ENCODE results near the gene R3HDM1. TPM values are rescaled to one million over a fixed set of nuclear protein-coding genes. Genes with fewer than 3 reads are reported as not detected.

The R3HDM1 gene
- total and polyA plus RNA-seq, 2 of the 4 experiments (the other 2 are of a cell fraction): 5.9 to 38.1 TPM

DNA sequence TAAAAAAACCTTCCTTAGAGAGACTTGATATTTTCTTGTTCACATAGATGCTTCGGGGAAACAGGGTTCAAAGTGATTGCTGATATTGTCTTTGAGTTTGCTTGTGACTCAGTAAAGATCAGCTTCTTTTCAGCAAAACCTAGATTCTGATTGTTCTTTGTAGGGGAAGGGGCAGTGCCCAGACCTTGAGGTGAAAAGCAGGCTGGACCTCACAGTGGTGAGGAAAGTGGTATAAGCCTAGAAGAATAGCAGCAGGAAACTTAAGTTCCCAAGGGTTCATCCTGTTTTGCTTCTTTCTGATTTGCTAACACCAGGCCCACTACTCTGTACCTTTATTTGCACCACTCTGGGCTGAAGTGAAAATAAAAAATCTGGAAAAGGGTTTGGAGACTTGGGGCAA is 231.2 kb downstream of the R3HDM1 start:
- H4K20me1 ChIP-seq (ENCODE audit: insufficient read depth, low read length): no peaks in the 10 kb centered on the region; the same call in 1 of the 2 replicates
- H3K79me1 ChIP-seq (ENCODE audit: low read depth in 1 of 2, low read length in 2 of 2): peaks cover 21% of the 10 kb centered on the region in 2 experiments
- no peak overlapping the region for H3K4ac ChIP-seq (ENCODE audit: low read depth, low read length)
- no peak overlapping the region for H3K9ac ChIP-seq (ENCODE audit: low read depth, low read length)
- no peaks in the 10 kb centered on the region for H3K4me1 ChIP-seq (ENCODE audit: control insufficient read depth, insufficient read depth, low read length)
- peaks cover 49% of the 10 kb centered on the region for H3K36me3 ChIP-seq (ENCODE audit: control insufficient read depth, insufficient read depth, low read length)
- peaks cover 3% of the 10 kb centered on the region; the same call in 1 of the 2 replicates for H3K9me1 ChIP-seq (ENCODE audit: insufficient read depth, low read length)
- in situ Hi-C loops (cut with MboI; ENCODE audit: low sequenced_read_pairs) (no loop called here), dilution Hi-C loops (cut with HindIII; ENCODE audit: low sequenced_read_pairs, unreplicated experiment) (no loop called here), intact Hi-C loops (cut with micrococcal nuclease) (no loop called here)
- ATAC-seq (ENCODE audit: low read depth) (no peak), DNase-seq (no peak)
- CTCF ChIA-PET: interaction anchor here (1.3 kb wide), 1 partner anchor 10 kb away, joined by 3 read pairs; no protein-coding TSS in a partner anchor
- H2BK120ac ChIP-seq (ENCODE audit: low read depth, low read length): no peak overlapping the region
- H3K18ac ChIP-seq (ENCODE audit: low read depth, low read length): no peak overlapping the region
- H2AK9ac ChIP-seq (replicated peaks; ENCODE audit: low read depth, low read length, poor library complexity): no peak overlapping the region
- H4K5ac ChIP-seq (ENCODE audit: low read depth, low read length): no peak overlapping the region
- H3K9me3 ChIP-seq (ENCODE audit: control insufficient read depth, insufficient read depth, low read length): no peaks in the 10 kb centered on the region
- no peak overlapping the region for H2BK5ac ChIP-seq (ENCODE audit: low read depth, low read length, poor library complexity, severe bottlenecking)
- no peak overlapping the region for H3K23ac ChIP-seq (ENCODE audit: low read depth, low read length)
- no TSS peak for BruUV-seq (replicated peaks)
- no peak overlapping the region for H3K4me3 ChIP-seq (ENCODE audit: insufficient read depth, low read depth, low read length)
- no peak overlapping the region for H2BK15ac ChIP-seq (ENCODE audit: low read depth, low read length)
- no peak overlapping the region for H4K91ac ChIP-seq (ENCODE audit: insufficient read depth, low read depth, low read length)
- no peak overlapping the region for H2BK20ac ChIP-seq (ENCODE audit: low read depth, low read length)
- WGBS, 2 experiments (ENCODE audit: extremely low coverage in 2 of 2, insufficient read length in 1 of 2): 100% methylated on average over 1 of the region's 1 CpG; no CpG with 5 or more reads in 1 of the 2 experiments
- H3K27me3 ChIP-seq (ENCODE audit: control insufficient read depth, insufficient read depth, low read length): no peaks in the 10 kb centered on the region
- no peak overlapping the region for H3K4me2 ChIP-seq (ENCODE audit: low read depth, low read length)
- no peak overlapping the region for H3K56ac ChIP-seq (ENCODE audit: extremely low read depth, insufficient read depth, low read length)
- H3K27ac ChIP-seq (ENCODE audit: insufficient read depth, low read length): no peak overlapping the region
- no peak overlapping the region for H3K14ac ChIP-seq (replicated peaks; ENCODE audit: low read depth, low read length)
- H2AK5ac ChIP-seq (ENCODE audit: low read depth, low read length): no peak overlapping the region
- H2AFZ ChIP-seq (replicated peaks; ENCODE audit: low read length, poor library complexity): no peak overlapping the region
- no peak overlapping the region for H4K8ac ChIP-seq (ENCODE audit: low read depth in 2 of 2, low read length in 2 of 2)
- POLR2A ChIA-PET (ENCODE audit: unreplicated experiment): no interaction called here
- TF ChIP-seq NFE2L2 (IDR thresholded peaks at IDR 0.05; ENCODE audit: low read depth, low read length) (no peak), POLR2A (IDR thresholded peaks at IDR 0.05; ENCODE audit: low read depth, low read length) (no peak), MAZ (IDR thresholded peaks at IDR 0.05; ENCODE audit: borderline replicate concordance, low read depth, low read length) (no peak), CHD1 (IDR thresholded peaks at IDR 0.05; ENCODE audit: low read depth, low read length) (no peak), FOS (IDR thresholded peaks at IDR 0.05; ENCODE audit: low read depth, low read length) (no peak), CEBPB (IDR thresholded peaks at IDR 0.05; ENCODE audit: low read depth, low read length) (no peak), RFX5 (IDR thresholded peaks at IDR 0.05; ENCODE audit: low read depth, low read length) (no peak), BHLHE40 (IDR thresholded peaks at IDR 0.05; ENCODE audit: low read depth, low read length) (no peak), MAFK (IDR thresholded peaks at IDR 0.05; ENCODE audit: low read depth, low read length) (no peak), MXI1 (IDR thresholded peaks at IDR 0.05; ENCODE audit: borderline replicate concordance, low read depth, low read length) (no peak), SMC3 (IDR thresholded peaks at IDR 0.05; ENCODE audit: low read depth, low read length) (no peak), RCOR1 (IDR thresholded peaks at IDR 0.05; ENCODE audit: insufficient replicate concordance, low read length) (no peak), RAD21 (IDR thresholded peaks at IDR 0.05; ENCODE audit: low read length) (no peak)
- TF ChIP-seq, protein P1, sequence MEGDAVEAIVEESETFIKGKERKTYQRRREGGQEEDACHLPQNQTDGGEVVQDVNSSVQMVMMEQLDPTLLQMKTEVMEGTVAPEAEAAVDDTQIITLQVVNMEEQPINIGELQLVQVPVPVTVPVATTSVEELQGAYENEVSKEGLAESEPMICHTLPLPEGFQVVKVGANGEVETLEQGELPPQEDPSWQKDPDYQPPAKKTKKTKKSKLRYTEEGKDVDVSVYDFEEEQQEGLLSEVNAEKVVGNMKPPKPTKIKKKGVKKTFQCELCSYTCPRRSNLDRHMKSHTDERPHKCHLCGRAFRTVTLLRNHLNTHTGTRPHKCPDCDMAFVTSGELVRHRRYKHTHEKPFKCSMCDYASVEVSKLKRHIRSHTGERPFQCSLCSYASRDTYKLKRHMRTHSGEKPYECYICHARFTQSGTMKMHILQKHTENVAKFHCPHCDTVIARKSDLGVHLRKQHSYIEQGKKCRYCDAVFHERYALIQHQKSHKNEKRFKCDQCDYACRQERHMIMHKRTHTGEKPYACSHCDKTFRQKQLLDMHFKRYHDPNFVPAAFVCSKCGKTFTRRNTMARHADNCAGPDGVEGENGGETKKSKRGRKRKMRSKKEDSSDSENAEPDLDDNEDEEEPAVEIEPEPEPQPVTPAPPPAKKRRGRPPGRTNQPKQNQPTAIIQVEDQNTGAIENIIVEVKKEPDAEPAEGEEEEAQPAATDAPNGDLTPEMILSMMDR (conservative IDR thresholded peaks at IDR 0.05; ENCODE audit: low read depth, low read length): no peak
- TF ChIP-seq, protein P2, sequence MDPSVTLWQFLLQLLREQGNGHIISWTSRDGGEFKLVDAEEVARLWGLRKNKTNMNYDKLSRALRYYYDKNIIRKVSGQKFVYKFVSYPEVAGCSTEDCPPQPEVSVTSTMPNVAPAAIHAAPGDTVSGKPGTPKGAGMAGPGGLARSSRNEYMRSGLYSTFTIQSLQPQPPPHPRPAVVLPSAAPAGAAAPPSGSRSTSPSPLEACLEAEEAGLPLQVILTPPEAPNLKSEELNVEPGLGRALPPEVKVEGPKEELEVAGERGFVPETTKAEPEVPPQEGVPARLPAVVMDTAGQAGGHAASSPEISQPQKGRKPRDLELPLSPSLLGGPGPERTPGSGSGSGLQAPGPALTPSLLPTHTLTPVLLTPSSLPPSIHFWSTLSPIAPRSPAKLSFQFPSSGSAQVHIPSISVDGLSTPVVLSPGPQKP (IDR thresholded peaks at IDR 0.05; ENCODE audit: borderline replicate concordance, low read depth, low read length): no peak
- TF ChIP-seq, protein P3, sequence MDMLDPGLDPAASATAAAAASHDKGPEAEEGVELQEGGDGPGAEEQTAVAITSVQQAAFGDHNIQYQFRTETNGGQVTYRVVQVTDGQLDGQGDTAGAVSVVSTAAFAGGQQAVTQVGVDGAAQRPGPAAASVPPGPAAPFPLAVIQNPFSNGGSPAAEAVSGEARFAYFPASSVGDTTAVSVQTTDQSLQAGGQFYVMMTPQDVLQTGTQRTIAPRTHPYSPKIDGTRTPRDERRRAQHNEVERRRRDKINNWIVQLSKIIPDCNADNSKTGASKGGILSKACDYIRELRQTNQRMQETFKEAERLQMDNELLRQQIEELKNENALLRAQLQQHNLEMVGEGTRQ (IDR thresholded peaks at IDR 0.05; ENCODE audit: low read depth, low read length): no peak
